Stimulated activated CD8-positive, alpha-beta memory T cell treated with anti-CD3 and anti-CD28 coated beads, Interleukin-15, amount 100 ng/mL, for 24 hours (primary cell): ENCODE measurements around the gene GASK1A.
"Not testable (repeated sequence)": the region's sequence is repeated elsewhere in the genome, so short reads cannot be mapped to it uniquely, and the experiment has no call there.

Experiments used
- DNase-seq: peaks from one replicate; pipeline ENCODE4 v3.0.0-alpha.2; 2020; ENCODE audit warnings: low read depth

GASK1A gene

GRCh38 chr3:43032646-43033628 is 53.8 kb downstream of the GASK1A start:
- no peak for DNase-seq

- no peak for DNase-seq
Measured at GRCh38 chr3:43034200-43034599, 55.1 kb downstream of the GASK1A start.

GRCh38 chr3:43034911-43035310 is 55.8 kb downstream of the GASK1A start:
- DNase-seq = no peak

- no peak for DNase-seq
Measured at GRCh38 chr3:43035801-43036365, 56.8 kb downstream of the GASK1A start.

- no peak for DNase-seq
Measured at GRCh38 chr3:43036621-43037423, 57.7 kb downstream of the GASK1A start.

GRCh38 chr3:43038010-43038409 is 58.9 kb downstream of the GASK1A start:
- no peak for DNase-seq

GRCh38 chr3:43041517-43041916 is 62.4 kb downstream of the GASK1A start:
- DNase-seq = no peak

GRCh38 chr3:43043071-43043766 is 64.1 kb downstream of the GASK1A start:
- DNase-seq = no peak

- DNase-seq = no peak
Measured at GRCh38 chr3:43043793-43044192, 64.7 kb downstream of the GASK1A start.

- not testable (repeated sequence) for DNase-seq
Measured at GRCh38 chr3:43045079-43045478, 66.0 kb downstream of the GASK1A start.

GRCh38 chr3:43046583-43046982 is 67.5 kb downstream of the GASK1A start:
- no peak for DNase-seq

- DNase-seq = no peak
Measured at GRCh38 chr3:43048470-43048869, 69.4 kb downstream of the GASK1A start.

- DNase-seq = no peak
Measured at GRCh38 chr3:43053291-43053690, 74.2 kb downstream of the GASK1A start.

GRCh38 chr3:43054754-43055153 is 75.6 kb downstream of the GASK1A start:
- DNase-seq = no peak

- no peak for DNase-seq
Measured at GRCh38 chr3:43055393-43055792, 76.3 kb downstream of the GASK1A start.

GRCh38 chr3:43055806-43056770 is 77.0 kb downstream of the GASK1A start:
- no peak for DNase-seq

GRCh38 chr3:43059456-43059855 is 80.3 kb downstream of the GASK1A start:
- DNase-seq = no peak

GRCh38 chr3:43061101-43061895 is 82.2 kb downstream of the GASK1A start:
- no peak for DNase-seq

- DNase-seq = no peak
Measured at GRCh38 chr3:43062040-43062563, 83.0 kb downstream of the GASK1A start.
